Calu3 (cell line): Measurements from ENCODE around the gene GRAMD2B. TPM values are rescaled to one million over a fixed set of nuclear protein-coding genes. Genes with fewer than 3 reads are reported as not detected.

ENCODE experiments used
- BruUV-seq: library from RNA; stranded (reverse); fragments of 400-500 nt; replicated peaks from 2 replicates; lab custom pipeline; 2021; lab: Mats Ljungman, UMichigan
- CTCF ChIA-PET: fragments of 300-600 bp; sonication (Branson Sonifier 250); formaldehyde crosslinking; loops from one replicate; lab custom pipeline; 2022; ENCODE audit warnings: antibody characterized with exemption; lab: Charles Lee
- DNase-seq: peaks from one replicate; pipeline ENCODE4 v3.0.0; 2022
- H3K27ac Mint-ChIP-seq: one replicate; pipeline ENCODE4 v1.8.0; 2022; ENCODE audit warnings: mixed read lengths; ENCODE audit not compliant: unreplicated experiment
- H3K27me3 Mint-ChIP-seq: one replicate; pipeline ENCODE4 v1.8.0; 2022; ENCODE audit warnings: mixed read lengths; ENCODE audit not compliant: unreplicated experiment
- H3K36me3 Mint-ChIP-seq: one replicate; pipeline ENCODE4 v1.8.0; 2022; ENCODE audit warnings: mild to moderate bottlenecking, moderate library complexity, mixed read lengths; ENCODE audit not compliant: insufficient read depth, unreplicated experiment
- H3K4me1 Mint-ChIP-seq: one replicate; pipeline ENCODE4 v1.8.0; 2022; ENCODE audit warnings: mild to moderate bottlenecking, low read depth, mixed read lengths; ENCODE audit not compliant: unreplicated experiment
- H3K4me3 Mint-ChIP-seq: one replicate; pipeline ENCODE4 v1.8.0; 2022; ENCODE audit warnings: mild to moderate bottlenecking, low read depth, moderate library complexity, mixed read lengths; ENCODE audit not compliant: unreplicated experiment
- H3K9me3 Mint-ChIP-seq: one replicate; pipeline ENCODE4 v1.8.0; 2022; ENCODE audit warnings: low read depth, mixed read lengths; ENCODE audit not compliant: unreplicated experiment
- CTCF ChIP-seq: fragments of 200-600 bp; IDR thresholded peaks from one replicate; pipeline ENCODE4 v1.8.0; 2022; ENCODE audit warnings: antibody characterized with exemption; ENCODE audit not compliant: unreplicated experiment
- intact Hi-C: fragments of 100-400 bp; cut with micrococcal nuclease; formaldehyde crosslinking; loops from one replicate; pipeline ENCODE4 v1.10.0; 2022; ENCODE audit not compliant: unreplicated experiment
- total RNA-seq: library from RNA; stranded (reverse); gene quantifications from 2 replicates; pipeline ENCODE4 v1.2.3, GENCODE V29; 2022

GRAMD2B gene
- total RNA-seq, 1 experiment from 2014 or later = 23.0 TPM

- no peak for TF ChIP-seq CTCF
- Mint-ChIP-seq H3K9me3 (peaks cover 2% of the 10 kb centered on the region), H3K27ac (no peak overlapping the region), H3K4me3 (no peak overlapping the region), H3K36me3 (no peaks in the 10 kb centered on the region), H3K27me3 (no peaks in the 10 kb centered on the region), H3K4me1 (peaks cover 2% of the 10 kb centered on the region)
- no TSS peak for BruUV-seq
- intact Hi-C loops = loop anchor here (5.0 kb wide), 1 partner anchor 34 kb away; no protein-coding TSS in a partner anchor
- no peak for DNase-seq
- CTCF ChIA-PET = no interaction called here
Measured at GRCh38 chr5:126503602-126504104, 80.4 kb downstream of the GRAMD2B start.

- no TSS peak for BruUV-seq
- no peaks in the 10 kb centered on the region for H3K36me3 Mint-ChIP-seq
- no peak for DNase-seq
- CTCF ChIA-PET = no interaction called here
- H3K4me1 Mint-ChIP-seq = peaks cover 8% of the 10 kb centered on the region
- H3K9me3 Mint-ChIP-seq = peaks cover 2% of the 10 kb centered on the region
- no peaks in the 10 kb centered on the region for H3K27me3 Mint-ChIP-seq
- no peak overlapping the region for H3K4me3 Mint-ChIP-seq
- H3K27ac Mint-ChIP-seq = no peak overlapping the region
- intact Hi-C loops = no loop called here
- no peak for TF ChIP-seq CTCF
Measured at GRCh38 chr5:126506079-126506478, 82.9 kb downstream of the GRAMD2B start.

- no peaks in the 10 kb centered on the region for H3K27me3 Mint-ChIP-seq
- H3K4me3 Mint-ChIP-seq = no peak overlapping the region
- no peaks in the 10 kb centered on the region for H3K36me3 Mint-ChIP-seq
- intact Hi-C loops = no loop called here
- H3K4me1 Mint-ChIP-seq = peaks cover 8% of the 10 kb centered on the region
- CTCF ChIA-PET = no interaction called here
- TF ChIP-seq CTCF = no peak
- no peak for DNase-seq
- peaks cover 2% of the 10 kb centered on the region for H3K9me3 Mint-ChIP-seq
- BruUV-seq = no TSS peak
- no peak overlapping the region for H3K27ac Mint-ChIP-seq
Measured at GRCh38 chr5:126508251-126508961, 85.2 kb downstream of the GRAMD2B start.

GRCh38 chr5:126508962-126509279, 85.7 kb downstream of the GRAMD2B start:
- intact Hi-C loops = no loop called here
- Mint-ChIP-seq H3K4me3 (no peak overlapping the region), H3K4me1 (peaks cover 13% of the 10 kb centered on the region), H3K36me3 (no peaks in the 10 kb centered on the region), H3K9me3 (peaks cover 2% of the 10 kb centered on the region), H3K27ac (no peak overlapping the region), H3K27me3 (no peaks in the 10 kb centered on the region)
- no TSS peak for BruUV-seq
- no peak for DNase-seq
- CTCF ChIA-PET = no interaction called here
- TF ChIP-seq CTCF = no peak
